ENCODE measurements around the gene SMIM32.

Gene SMIM32

GRCh38 chr5:136208916-136209315 lies 16.0 kb upstream of the SMIM32 start:
- DNase-seq (ENCODE audit: low read depth in 4 of 4, low spot score in 1 of 4): no peak

- DNase-seq (ENCODE audit: low read depth in 4 of 4, low spot score in 1 of 4): no peak
These were observed 14.7 kb upstream of the SMIM32 start for GRCh38 chr5:136207631-136208030.

- DNase-seq (ENCODE audit: low read depth in 4 of 4, low spot score in 1 of 4): no peak
These were observed 13.4 kb upstream of the SMIM32 start for GRCh38 chr5:136206361-136206760.

GRCh38 chr5:136205941-136206340 lies 13.0 kb upstream of the SMIM32 start:
- no peak for DNase-seq (ENCODE audit: low read depth in 4 of 4, low spot score in 1 of 4)

GRCh38 chr5:136205061-136205702 lies 12.2 kb upstream of the SMIM32 start:
- no peak for DNase-seq (ENCODE audit: low read depth in 4 of 4, low spot score in 1 of 4)

- DNase-seq (ENCODE audit: low read depth in 4 of 4, low spot score in 1 of 4): no peak
These were observed 10.5 kb upstream of the SMIM32 start for GRCh38 chr5:136203303-136203922.

- no peak for DNase-seq (ENCODE audit: low read depth in 4 of 4, low spot score in 1 of 4)
These were observed 9.7 kb upstream of the SMIM32 start for GRCh38 chr5:136202469-136203205.

- DNase-seq (ENCODE audit: low read depth in 4 of 4, low spot score in 1 of 4): no peak
These were observed 8.9 kb upstream of the SMIM32 start for GRCh38 chr5:136201870-136202269.

- DNase-seq (ENCODE audit: low read depth in 4 of 4, low spot score in 1 of 4): no peak
These were observed 7.8 kb upstream of the SMIM32 start for GRCh38 chr5:136200761-136201160.

GRCh38 chr5:136200130-136200529 lies 7.2 kb upstream of the SMIM32 start:
- no peak for DNase-seq (ENCODE audit: low read depth in 4 of 4, low spot score in 1 of 4)

GRCh38 chr5:136199408-136199807 lies 6.4 kb upstream of the SMIM32 start:
- no peak for DNase-seq (ENCODE audit: low read depth in 4 of 4, low spot score in 1 of 4)

- DNase-seq (ENCODE audit: low read depth in 4 of 4, low spot score in 1 of 4): no peak
These were observed 5.5 kb upstream of the SMIM32 start for GRCh38 chr5:136198453-136198852.

GRCh38 chr5:136197462-136198142 lies 4.6 kb upstream of the SMIM32 start:
- no peak for DNase-seq (ENCODE audit: low read depth in 4 of 4, low spot score in 1 of 4)

- no peak for DNase-seq (ENCODE audit: low read depth in 4 of 4, low spot score in 1 of 4)
These were observed 3.2 kb upstream of the SMIM32 start for GRCh38 chr5:136195971-136196820.

GRCh38 chr5:136194576-136194975 lies 1.6 kb upstream of the SMIM32 start:
- DNase-seq (ENCODE audit: low read depth in 4 of 4, low spot score in 1 of 4): no peak

GRCh38 chr5:136193322-136193935 lies 467 bp upstream of the SMIM32 start:
- no peak for DNase-seq (ENCODE audit: low read depth in 4 of 4, low spot score in 1 of 4)

GRCh38 chr5:136192015-136192525 lies 892 bp downstream of the SMIM32 start:
- DNase-seq (ENCODE audit: low read depth in 4 of 4, low spot score in 1 of 4): no peak

- DNase-seq (ENCODE audit: low read depth in 4 of 4, low spot score in 1 of 4): no peak
These were observed 1.5 kb downstream of the SMIM32 start for GRCh38 chr5:136191304-136192014.

GRCh38 chr5:136190904-136191303 lies 2.1 kb downstream of the SMIM32 start:
- no peak for DNase-seq (ENCODE audit: low read depth in 4 of 4, low spot score in 1 of 4)
